Measurements from ENCODE around the gene FUNDC2.

FUNDC2 gene

DNA sequence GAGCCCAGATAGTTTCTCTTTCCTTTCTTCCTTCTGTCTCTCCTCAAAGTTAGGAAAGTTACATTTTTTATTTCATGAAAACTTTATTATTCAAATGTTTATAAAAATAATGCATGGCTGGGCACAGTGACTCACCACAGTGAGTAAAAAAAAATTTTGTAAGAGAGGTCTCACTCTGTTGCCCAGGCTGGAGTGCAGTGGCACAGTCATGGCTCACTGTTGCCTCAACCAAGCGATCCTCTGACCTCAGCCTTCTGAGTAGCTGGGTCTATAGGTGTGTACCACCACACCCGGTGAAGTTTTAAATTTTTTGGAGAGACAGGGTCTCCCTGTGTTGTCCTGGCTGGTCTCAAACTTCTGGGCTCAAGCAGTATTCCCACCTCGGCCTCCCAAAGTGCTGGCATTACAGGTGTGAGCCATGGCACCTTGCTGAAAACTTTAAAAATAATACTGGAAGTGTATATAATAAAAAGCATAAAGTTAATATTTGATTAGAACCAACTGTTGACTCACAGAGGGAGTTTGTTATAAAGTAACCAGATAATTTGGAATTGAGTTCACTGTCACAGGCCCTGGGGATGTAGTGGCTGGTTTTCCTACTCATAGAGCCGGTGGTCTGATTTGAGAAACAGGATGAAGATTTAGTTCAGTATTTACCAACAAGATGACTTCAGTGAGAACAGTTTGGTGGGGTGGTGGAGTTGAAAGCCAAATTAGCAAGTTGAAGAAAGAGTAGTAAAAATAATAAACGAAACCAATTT lies 26.3 kb downstream of the FUNDC2 start:
- no peak for TF ChIP-seq ZNF350 (tag by site-specific recombination; IDR thresholded peaks at IDR 0.05)
- no peak for TF ChIP-seq REPIN1 (tag by site-specific recombination; IDR thresholded peaks at IDR 0.05; ENCODE audit: low read depth)
- TF ChIP-seq SALL2 (tag by site-specific recombination; IDR thresholded peaks at IDR 0.05; ENCODE audit: borderline replicate concordance): no peak
- TF ChIP-seq ZNF776 (tag by site-specific recombination; IDR thresholded peaks at IDR 0.05; ENCODE audit: borderline replicate concordance): no peak
- TF ChIP-seq HOXA7 (CRISPR knock-in tag; IDR thresholded peaks at IDR 0.05; ENCODE audit: borderline replicate concordance): no peak
- TF ChIP-seq, protein P1, sequence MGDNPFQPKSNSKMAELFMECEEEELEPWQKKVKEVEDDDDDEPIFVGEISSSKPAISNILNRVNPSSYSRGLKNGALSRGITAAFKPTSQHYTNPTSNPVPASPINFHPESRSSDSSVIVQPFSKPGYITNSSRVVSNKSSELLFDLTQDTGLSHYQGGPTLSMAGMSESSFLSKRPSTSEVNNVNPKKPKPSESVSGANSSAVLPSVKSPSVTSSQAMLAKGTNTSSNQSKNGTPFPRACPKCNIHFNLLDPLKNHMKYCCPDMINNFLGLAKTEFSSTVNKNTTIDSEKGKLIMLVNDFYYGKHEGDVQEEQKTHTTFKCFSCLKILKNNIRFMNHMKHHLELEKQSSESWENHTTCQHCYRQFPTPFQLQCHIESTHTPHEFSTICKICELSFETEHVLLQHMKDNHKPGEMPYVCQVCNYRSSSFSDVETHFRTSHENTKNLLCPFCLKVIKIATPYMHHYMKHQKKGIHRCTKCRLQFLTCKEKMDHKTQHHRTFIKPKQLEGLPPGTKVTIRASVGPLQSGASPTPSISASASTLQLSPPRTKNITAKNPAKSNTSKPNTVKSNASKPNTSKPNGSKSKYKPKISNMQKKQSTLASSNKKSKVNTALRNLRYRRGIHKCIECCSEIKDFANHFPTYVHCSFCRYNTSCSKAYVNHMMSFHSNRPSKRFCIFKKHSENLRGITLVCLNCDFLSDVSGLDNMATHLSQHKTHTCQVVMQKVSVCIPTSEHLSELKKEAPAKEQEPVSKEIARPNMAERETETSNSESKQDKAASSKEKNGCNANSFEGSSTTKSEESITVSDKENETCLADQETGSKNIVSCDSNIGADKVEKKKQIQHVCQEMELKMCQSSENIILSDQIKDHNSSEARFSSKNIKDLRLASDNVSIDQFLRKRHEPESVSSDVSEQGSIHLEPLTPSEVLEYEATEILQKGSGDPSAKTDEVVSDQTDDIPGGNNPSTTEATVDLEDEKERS (tag by site-specific recombination; IDR thresholded peaks at IDR 0.05): no peak
- no peak for TF ChIP-seq MZF1 (tag by site-specific recombination; IDR thresholded peaks at IDR 0.05; ENCODE audit: borderline replicate concordance)
- TF ChIP-seq ZNF311 (tag by site-specific recombination; IDR thresholded peaks at IDR 0.05; ENCODE audit: borderline replicate concordance): no peak
- TF ChIP-seq, protein P2, sequence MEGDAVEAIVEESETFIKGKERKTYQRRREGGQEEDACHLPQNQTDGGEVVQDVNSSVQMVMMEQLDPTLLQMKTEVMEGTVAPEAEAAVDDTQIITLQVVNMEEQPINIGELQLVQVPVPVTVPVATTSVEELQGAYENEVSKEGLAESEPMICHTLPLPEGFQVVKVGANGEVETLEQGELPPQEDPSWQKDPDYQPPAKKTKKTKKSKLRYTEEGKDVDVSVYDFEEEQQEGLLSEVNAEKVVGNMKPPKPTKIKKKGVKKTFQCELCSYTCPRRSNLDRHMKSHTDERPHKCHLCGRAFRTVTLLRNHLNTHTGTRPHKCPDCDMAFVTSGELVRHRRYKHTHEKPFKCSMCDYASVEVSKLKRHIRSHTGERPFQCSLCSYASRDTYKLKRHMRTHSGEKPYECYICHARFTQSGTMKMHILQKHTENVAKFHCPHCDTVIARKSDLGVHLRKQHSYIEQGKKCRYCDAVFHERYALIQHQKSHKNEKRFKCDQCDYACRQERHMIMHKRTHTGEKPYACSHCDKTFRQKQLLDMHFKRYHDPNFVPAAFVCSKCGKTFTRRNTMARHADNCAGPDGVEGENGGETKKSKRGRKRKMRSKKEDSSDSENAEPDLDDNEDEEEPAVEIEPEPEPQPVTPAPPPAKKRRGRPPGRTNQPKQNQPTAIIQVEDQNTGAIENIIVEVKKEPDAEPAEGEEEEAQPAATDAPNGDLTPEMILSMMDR (tag by site-specific recombination; IDR thresholded peaks at IDR 0.05): no peak
- TF ChIP-seq ZNF133 (tag by site-specific recombination; IDR thresholded peaks at IDR 0.05): no peak
- no peak for TF ChIP-seq KLF16 (tag by site-specific recombination; IDR thresholded peaks at IDR 0.05)
- TF ChIP-seq ZNF174 (tag by site-specific recombination; IDR thresholded peaks at IDR 0.05): no peak
- TF ChIP-seq ZNF791 (tag by site-specific recombination; IDR thresholded peaks at IDR 0.05): no peak
- TF ChIP-seq MYNN (tag by site-specific recombination; IDR thresholded peaks at IDR 0.05; ENCODE audit: borderline replicate concordance): no peak
- TF ChIP-seq, protein P3, sequence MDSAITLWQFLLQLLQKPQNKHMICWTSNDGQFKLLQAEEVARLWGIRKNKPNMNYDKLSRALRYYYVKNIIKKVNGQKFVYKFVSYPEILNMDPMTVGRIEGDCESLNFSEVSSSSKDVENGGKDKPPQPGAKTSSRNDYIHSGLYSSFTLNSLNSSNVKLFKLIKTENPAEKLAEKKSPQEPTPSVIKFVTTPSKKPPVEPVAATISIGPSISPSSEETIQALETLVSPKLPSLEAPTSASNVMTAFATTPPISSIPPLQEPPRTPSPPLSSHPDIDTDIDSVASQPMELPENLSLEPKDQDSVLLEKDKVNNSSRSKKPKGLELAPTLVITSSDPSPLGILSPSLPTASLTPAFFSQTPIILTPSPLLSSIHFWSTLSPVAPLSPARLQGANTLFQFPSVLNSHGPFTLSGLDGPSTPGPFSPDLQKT (IDR thresholded peaks at IDR 0.05; ENCODE audit: borderline replicate concordance, low read depth, low read length): no peak
- no peak for TF ChIP-seq ZNF530 (tag by site-specific recombination; IDR thresholded peaks at IDR 0.05; ENCODE audit: low read depth)
- TF ChIP-seq ZNF169 (tag by site-specific recombination; IDR thresholded peaks at IDR 0.05): no peak
- TF ChIP-seq ZNF157 (tag by site-specific recombination; IDR thresholded peaks at IDR 0.05): no peak
- ChIA-PET CTCF (interaction anchor here (1.5 kb wide), 1 partner anchor 135 kb away, joined by 6 read pairs; no protein-coding TSS in a partner anchor), POLR2A (no interaction called here)
- Histone ChIP-seq H3K27ac (ENCODE audit: extremely low read depth, low read depth, low read length) (no peak overlapping the region), H3K4me3 (ENCODE audit: low read depth, low read length) (no peak overlapping the region), H3K4me1 (ENCODE audit: control insufficient read depth, insufficient read depth, low read length) (no peaks in the 10 kb centered on the region), H3K36me3 (ENCODE audit: control insufficient read depth in 2 of 2, insufficient read depth in 1 of 2, low read length in 2 of 2) (peaks cover 0 to 18% of the 10 kb centered on the region in 2 experiments; a peak in 2 of 3 replicates), H3K9me3 (ENCODE audit: control insufficient read depth, insufficient read depth, low read depth, low read length) (no peaks in the 10 kb centered on the region)

DNA sequence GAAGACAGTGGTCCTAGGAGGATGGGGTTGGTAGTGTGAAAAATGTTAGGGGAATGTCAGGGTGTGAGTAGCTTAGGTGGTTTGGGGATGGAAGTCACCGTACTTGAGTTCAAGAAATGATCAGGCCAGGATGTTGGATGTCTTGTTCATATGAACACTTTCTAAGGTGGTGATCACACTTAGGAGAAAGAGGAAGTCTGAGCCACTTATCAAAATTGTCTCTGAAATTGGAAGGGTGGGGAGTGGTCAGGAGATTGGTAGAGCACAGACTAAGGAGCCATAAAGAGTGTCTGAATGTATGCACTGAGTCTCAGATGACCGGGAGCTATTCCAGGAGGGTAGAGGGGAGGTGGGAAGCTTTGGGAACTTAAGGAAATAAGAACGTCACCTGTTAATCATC lies 27.0 kb downstream of the FUNDC2 start:
- H3K9me3 ChIP-seq (ENCODE audit: control insufficient read depth, insufficient read depth, low read depth, low read length): no peaks in the 10 kb centered on the region
- POLR2A ChIA-PET: no interaction called here
- no peak overlapping the region for H3K27ac ChIP-seq (ENCODE audit: extremely low read depth, low read depth, low read length)
- H3K4me1 ChIP-seq (ENCODE audit: control insufficient read depth, insufficient read depth, low read length): no peaks in the 10 kb centered on the region
- no peak overlapping the region for H3K4me3 ChIP-seq (ENCODE audit: low read depth, low read length)
- CTCF ChIA-PET: interaction anchor here (0.5 to 1.0 kb wide), 2 partner anchors 135 to 209 kb away, joined by 3 to 4 read pairs; no protein-coding TSS in a partner anchor
- H3K36me3 ChIP-seq (ENCODE audit: control insufficient read depth in 2 of 2, insufficient read depth in 1 of 2, low read length in 2 of 2): peaks cover 0 to 18% of the 10 kb centered on the region in 2 experiments; a peak in 2 of 3 replicates
- no peak for TF ChIP-seq ZNF747 (tag by site-specific recombination; IDR thresholded peaks at IDR 0.05)
- TF ChIP-seq, protein P4, sequence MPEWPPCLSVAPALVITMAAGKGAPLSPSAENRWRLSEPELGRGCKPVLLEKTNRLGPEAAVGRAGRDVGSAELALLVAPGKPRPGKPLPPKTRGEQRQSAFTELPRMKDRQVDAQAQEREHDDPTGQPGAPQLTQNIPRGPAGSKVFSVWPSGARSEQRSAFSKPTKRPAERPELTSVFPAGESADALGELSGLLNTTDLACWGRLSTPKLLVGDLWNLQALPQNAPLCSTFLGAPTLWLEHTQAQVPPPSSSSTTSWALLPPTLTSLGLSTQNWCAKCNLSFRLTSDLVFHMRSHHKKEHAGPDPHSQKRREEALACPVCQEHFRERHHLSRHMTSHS (tag by site-specific recombination; IDR thresholded peaks at IDR 0.05): no peak
- TF ChIP-seq, protein P5, sequence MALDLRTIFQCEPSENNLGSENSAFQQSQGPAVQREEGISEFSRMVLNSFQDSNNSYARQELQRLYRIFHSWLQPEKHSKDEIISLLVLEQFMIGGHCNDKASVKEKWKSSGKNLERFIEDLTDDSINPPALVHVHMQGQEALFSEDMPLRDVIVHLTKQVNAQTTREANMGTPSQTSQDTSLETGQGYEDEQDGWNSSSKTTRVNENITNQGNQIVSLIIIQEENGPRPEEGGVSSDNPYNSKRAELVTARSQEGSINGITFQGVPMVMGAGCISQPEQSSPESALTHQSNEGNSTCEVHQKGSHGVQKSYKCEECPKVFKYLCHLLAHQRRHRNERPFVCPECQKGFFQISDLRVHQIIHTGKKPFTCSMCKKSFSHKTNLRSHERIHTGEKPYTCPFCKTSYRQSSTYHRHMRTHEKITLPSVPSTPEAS (tag by site-specific recombination; IDR thresholded peaks at IDR 0.05): no peak
- no peak for TF ChIP-seq RBAK (tag by site-specific recombination; IDR thresholded peaks at IDR 0.05)
- TF ChIP-seq, protein P6, sequence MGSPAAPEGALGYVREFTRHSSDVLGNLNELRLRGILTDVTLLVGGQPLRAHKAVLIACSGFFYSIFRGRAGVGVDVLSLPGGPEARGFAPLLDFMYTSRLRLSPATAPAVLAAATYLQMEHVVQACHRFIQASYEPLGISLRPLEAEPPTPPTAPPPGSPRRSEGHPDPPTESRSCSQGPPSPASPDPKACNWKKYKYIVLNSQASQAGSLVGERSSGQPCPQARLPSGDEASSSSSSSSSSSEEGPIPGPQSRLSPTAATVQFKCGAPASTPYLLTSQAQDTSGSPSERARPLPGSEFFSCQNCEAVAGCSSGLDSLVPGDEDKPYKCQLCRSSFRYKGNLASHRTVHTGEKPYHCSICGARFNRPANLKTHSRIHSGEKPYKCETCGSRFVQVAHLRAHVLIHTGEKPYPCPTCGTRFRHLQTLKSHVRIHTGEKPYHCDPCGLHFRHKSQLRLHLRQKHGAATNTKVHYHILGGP (tag by site-specific recombination; IDR thresholded peaks at IDR 0.05): no peak
- no peak for TF ChIP-seq ZNF785 (tag by site-specific recombination; IDR thresholded peaks at IDR 0.05)
- no peak for TF ChIP-seq ZNF521 (tag by site-specific recombination; IDR thresholded peaks at IDR 0.05)
